Endothelial cell of umbilical vein (primary cell): ENCODE data around the gene SLC22A17. TPM values are rescaled to one million over a fixed set of nuclear protein-coding genes. Genes with fewer than 3 reads are reported as not detected.

Experiments
- BruUV-seq: library from RNA; stranded (reverse); fragments of 400-500 nt; replicated peaks from 2 replicates; lab custom pipeline; 2021; lab: Mats Ljungman, UMichigan
- CTCF ChIA-PET: fragments of 300-600, 350-600 bp; sonication (Branson Sonifier 250); formaldehyde crosslinking; loops from one replicate; lab custom pipeline; 2021; ENCODE audit warnings: antibody characterized with exemption, inconsistent platforms; lab: Charles Lee
- POLR2A ChIA-PET: fragments of 300-600, 350-600 bp; sonication (Branson Sonifier 250); formaldehyde crosslinking; loops from one replicate; lab custom pipeline; 2021; ENCODE audit warnings: antibody characterized with exemption, inconsistent platforms; lab: Charles Lee
- DNase-seq: peaks from one replicate; pipeline ENCODE4 v3.0.0-alpha.2; 2011; ENCODE audit warnings: low read depth, low spot score
- FAIRE-seq: peaks from 2 replicates; lab custom pipeline; 2011; peaks lifted over from hg19 to GRCh38; lab: Jason Lieb, UNC
- H2AFZ ChIP-seq: 2 replicates; pipeline ENCODE4 v1.6.0; 2012; ENCODE audit warnings: low read depth, low read length, control low read depth, inconsistent platforms
- H3K27ac ChIP-seq: 2 replicates; pipeline ENCODE4 v1.5.1; 2011; ENCODE audit warnings: low read depth, mild to moderate bottlenecking, control low read depth, low read length, moderate library complexity; ENCODE audit not compliant: insufficient read depth
- H3K27me3 ChIP-seq, 2 experiments: 2 replicates each; pipeline versions ENCODE4 v1.6.0 to v1.6.1; 2011; ENCODE audit warnings: low read length in 2 of 2, mixed read lengths in 1 of 2; ENCODE audit not compliant: control insufficient read depth in 2 of 2, insufficient read depth in 2 of 2
- H3K36me3 ChIP-seq, 2 experiments: 2 replicates in 1 of 2; 3 replicates in 1 of 2; pipeline ENCODE4 v1.5.1; 2011; ENCODE audit warnings: low read length in 2 of 2, mild to moderate bottlenecking in 1 of 2, moderate library complexity in 1 of 2; ENCODE audit not compliant: control insufficient read depth in 2 of 2, insufficient read depth in 2 of 2; ENCODE audit errors: extremely low read depth in 1 of 2
- H3K4me1 ChIP-seq: 3 replicates; pipeline ENCODE4 v1.5.1; 2011; ENCODE audit warnings: mild to moderate bottlenecking, low read length; ENCODE audit not compliant: control insufficient read depth, insufficient read depth; ENCODE audit errors: extremely low read depth
- H3K4me2 ChIP-seq: 2 replicates; pipeline ENCODE4 v1.6.1; 2011; ENCODE audit warnings: low read length, control low read depth, mixed read lengths; ENCODE audit not compliant: insufficient read depth
- H3K4me3 ChIP-seq, 3 experiments: fragments of 200-600 bp in 1 of 3; sonication (generic), shearing (Covaris generic) in 1 of 3; replicated peaks in 1 of 3; 2 replicates each; pipeline ENCODE4 v1.5.1; 2011 to 2016; ENCODE audit warnings: control low read depth in 3 of 3, low read length in 3 of 3, mild to moderate bottlenecking in 2 of 3, inconsistent platforms in 1 of 3, low read depth in 1 of 3, moderate library complexity in 1 of 3; ENCODE audit not compliant: insufficient read depth in 1 of 3
- H3K79me2 ChIP-seq: 2 replicates; pipeline ENCODE4 v1.6.0; 2012; ENCODE audit warnings: low read length, inconsistent platforms; ENCODE audit not compliant: control insufficient read depth, insufficient read depth
- H3K9ac ChIP-seq: replicated peaks from 2 replicates; pipeline ENCODE3; 2011; ENCODE audit warnings: low read length, control low read depth; ENCODE audit not compliant: insufficient read depth; ENCODE audit errors: extremely low read depth
- H3K9me1 ChIP-seq: replicated peaks from 3 replicates; pipeline ENCODE4 v1.6.0; 2011; ENCODE audit warnings: mild to moderate bottlenecking, low read length; ENCODE audit not compliant: control insufficient read depth, insufficient read depth; ENCODE audit errors: extremely low read depth
- H3K9me3 ChIP-seq: replicated peaks from 2 replicates; pipeline ENCODE4 v1.5.1; 2012; ENCODE audit warnings: low read length, inconsistent platforms; ENCODE audit not compliant: control insufficient read depth, insufficient read depth
- H4K20me1 ChIP-seq: replicated peaks from 2 replicates; pipeline ENCODE3; 2011; ENCODE audit warnings: mild to moderate bottlenecking, low read length; ENCODE audit not compliant: control insufficient read depth, insufficient read depth; ENCODE audit errors: extremely low read depth
- EZH2 ChIP-seq: IDR thresholded peaks from 2 replicates; pipeline ENCODE4 v1.6.1; 2012; ENCODE audit warnings: borderline replicate concordance, low read depth, mild to moderate bottlenecking, moderate library complexity, low read length, inconsistent platforms; ENCODE audit not compliant: severe bottlenecking
- FOS ChIP-seq: IDR thresholded peaks from 2 replicates; pipeline ENCODE4 v1.6.1; 2011; ENCODE audit warnings: mild to moderate bottlenecking, low read length, moderate library complexity, borderline replicate concordance; ENCODE audit not compliant: insufficient read depth
- GATA2 ChIP-seq: IDR thresholded peaks from 2 replicates; pipeline ENCODE4 v1.7.0; 2011; ENCODE audit warnings: low read depth, mild to moderate bottlenecking, moderate library complexity, mixed read lengths, low read length; ENCODE audit not compliant: insufficient read length, insufficient read depth
- JUN ChIP-seq: IDR thresholded peaks from 2 replicates; pipeline ENCODE4 v1.6.1; 2011; ENCODE audit warnings: borderline replicate concordance, low read depth; ENCODE audit not compliant: insufficient read length, insufficient read depth
- MAX ChIP-seq: IDR thresholded peaks from 2 replicates; pipeline ENCODE4 v1.6.1; 2011; ENCODE audit not compliant: insufficient read depth, insufficient read length
- MYC ChIP-seq: IDR thresholded peaks from one replicate; pipeline ENCODE4 v1.6.1; 2011; ENCODE audit warnings: mild to moderate bottlenecking, low read depth, low read length
- POLR2A ChIP-seq: IDR thresholded peaks from 2 replicates; pipeline ENCODE4 v1.6.1; 2012; ENCODE audit warnings: low read depth, mild to moderate bottlenecking, control low read depth, low read length
- POLR2AphosphoS5 ChIP-seq: IDR thresholded peaks from 2 replicates; pipeline ENCODE4 v1.6.1; 2012; ENCODE audit warnings: low read depth, mild to moderate bottlenecking, control low read depth, low read length, moderate library complexity; ENCODE audit not compliant: insufficient read depth
- dilution Hi-C: fragments of 300-500 bp; cut with MboI; formaldehyde crosslinking; loops from one replicate; pipeline ENCODE4 v1.15.0; 2019; ENCODE audit warnings: low sequenced_read_pairs; ENCODE audit not compliant: extremely low pct_ligation_motif_present
- intact Hi-C: fragments of 100-400 bp; cut with micrococcal nuclease; formaldehyde crosslinking; loops from one replicate; pipeline ENCODE4 v1.10.0; 2022
- polyA plus RNA-seq, 4 experiments: library from polyadenylated mRNA; depleted of rRNA in 3 of 4; stranded (reverse) in 3 of 4; unstranded in 1 of 4; fragments of >200 nt; gene quantifications; 2 replicates each; pipeline versions ENCODE4 v1.2.1 to v1.2.3, GENCODE V29; 2011 to 2012; ENCODE audit warnings: missing spikeins in 1 of 4
- total RNA-seq: library from RNA; stranded (reverse); gene quantifications from 2 replicates; pipeline ENCODE4 v1.2.3, GENCODE V29; 2021
- TF ChIP-seq, protein P1 (sequence below), 2 donors: IDR thresholded peaks; 1 replicate in 1 of 2; 2 replicates in 1 of 2; pipeline ENCODE4 v1.5.1; 2011; ENCODE audit warnings: low read length in 2 of 2, mild to moderate bottlenecking in 2 of 2, moderate library complexity in 2 of 2, control low read depth in 1 of 2, inconsistent platforms in 1 of 2, low read depth in 1 of 2; ENCODE audit not compliant: insufficient read depth in 1 of 2; ENCODE audit errors: extremely low read depth in 1 of 2

SLC22A17 gene
- total and polyA plus RNA-seq, 2 donors (not counting 3 experiments of a cell fraction or from before 2014, with no cell fraction given): 2.9 to 4.6 TPM

- intact Hi-C loops (no loop called here), dilution Hi-C loops (no loop called here)
- ChIA-PET CTCF (interaction anchor here (0.8 to 3.2 kb wide), 3 partner anchors 14 to 20 kb away, joined by 3 to 17 read pairs (median 3); partner anchors contain the start of gene PABPN1), POLR2A (interaction anchor here (1.0 to 1.2 kb wide), 2 partner anchors 14 to 17 kb away, joined by 3 to 6 read pairs; partner anchors contain the start of gene PABPN1)
- FAIRE-seq: no peak
- Histone ChIP-seq H3K4me3 (peak overlapping the region; percentile 84 to 92 (median 89)), H3K27ac (peak overlapping the region; percentile 78), H3K79me2 (peaks cover 45% of the 10 kb centered on the region), H3K9me1 (no peaks in the 10 kb centered on the region), H3K4me2 (peak overlapping the region; percentile 88), H4K20me1 (no peaks in the 10 kb centered on the region), H3K4me1 (peaks cover 27% of the 10 kb centered on the region), H2AFZ (no peak overlapping the region), H3K36me3 (peaks cover 0 to 12% of the 10 kb centered on the region in 2 experiments), H3K27me3 (no peaks in the 10 kb centered on the region), H3K9ac (peak overlapping the region; percentile 85), H3K9me3 (no peaks in the 10 kb centered on the region)
- TF ChIP-seq MYC (no peak), FOS (no peak), POLR2A (no peak), GATA2 (no peak), POLR2AphosphoS5 (no peak), MAX (no peak), EZH2 (no peak), JUN (no peak)
- TF ChIP-seq, protein P1, sequence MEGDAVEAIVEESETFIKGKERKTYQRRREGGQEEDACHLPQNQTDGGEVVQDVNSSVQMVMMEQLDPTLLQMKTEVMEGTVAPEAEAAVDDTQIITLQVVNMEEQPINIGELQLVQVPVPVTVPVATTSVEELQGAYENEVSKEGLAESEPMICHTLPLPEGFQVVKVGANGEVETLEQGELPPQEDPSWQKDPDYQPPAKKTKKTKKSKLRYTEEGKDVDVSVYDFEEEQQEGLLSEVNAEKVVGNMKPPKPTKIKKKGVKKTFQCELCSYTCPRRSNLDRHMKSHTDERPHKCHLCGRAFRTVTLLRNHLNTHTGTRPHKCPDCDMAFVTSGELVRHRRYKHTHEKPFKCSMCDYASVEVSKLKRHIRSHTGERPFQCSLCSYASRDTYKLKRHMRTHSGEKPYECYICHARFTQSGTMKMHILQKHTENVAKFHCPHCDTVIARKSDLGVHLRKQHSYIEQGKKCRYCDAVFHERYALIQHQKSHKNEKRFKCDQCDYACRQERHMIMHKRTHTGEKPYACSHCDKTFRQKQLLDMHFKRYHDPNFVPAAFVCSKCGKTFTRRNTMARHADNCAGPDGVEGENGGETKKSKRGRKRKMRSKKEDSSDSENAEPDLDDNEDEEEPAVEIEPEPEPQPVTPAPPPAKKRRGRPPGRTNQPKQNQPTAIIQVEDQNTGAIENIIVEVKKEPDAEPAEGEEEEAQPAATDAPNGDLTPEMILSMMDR (IDR thresholded peaks at IDR 0.05; ENCODE audit: extremely low read depth in 1 of 2, insufficient read depth in 1 of 2, low read depth in 1 of 2, low read length in 2 of 2): no peak
- no peak for DNase-seq
- TSS peak; percentile 46 for BruUV-seq
These were observed 45.5 kb downstream of the SLC22A17 start for GRCh38 chr14:23307146-23307530.
